AG04449 (cell line): ENCODE data around the gene APMAP.

Source experiments
- CTCF ChIA-PET: fragments of 350-600 bp; formaldehyde crosslinking; extraction: SDS; loops from one replicate; lab custom pipeline; 2021; ENCODE audit warnings: antibody characterized with exemption; lab: Yijun Ruan, JAX
- POLR2A ChIA-PET: fragments of 400-600, 350-600 bp; formaldehyde crosslinking; extraction: SDS; loops from one replicate; lab custom pipeline; 2020; ENCODE audit warnings: antibody characterized with exemption, inconsistent platforms; lab: Yijun Ruan, JAX
- DNase-seq: peaks from one replicate; pipeline ENCODE4 v3.0.0-alpha.2; 2010; ENCODE audit warnings: low read depth, low spot score
- H3K4me3 ChIP-seq: 2 replicates; pipeline ENCODE4 v1.5.1; 2011; ENCODE audit warnings: low read depth, mild to moderate bottlenecking, control low read depth, low read length
- CTCF ChIP-seq: IDR thresholded peaks from one replicate; pipeline ENCODE4 v1.5.1; 2011; ENCODE audit warnings: mild to moderate bottlenecking, moderate library complexity, low read length, control low read depth, inconsistent platforms; ENCODE audit not compliant: insufficient read depth; ENCODE audit errors: missing control alignments

APMAP gene

GRCh38 chr20:24959591-24960301 is 32.8 kb downstream of the APMAP start:
- CTCF ChIA-PET = no interaction called here
- DNase-seq = no peak
- H3K4me3 ChIP-seq = no peak overlapping the region
- POLR2A ChIA-PET = no interaction called here
- no peak for TF ChIP-seq CTCF

- no peak for DNase-seq
- POLR2A ChIA-PET = no interaction called here
- CTCF ChIA-PET = no interaction called here
- H3K4me3 ChIP-seq = no peak overlapping the region
- no peak for TF ChIP-seq CTCF
Observed at GRCh38 chr20:24958506-24959385, 33.8 kb downstream of the APMAP start.

- POLR2A ChIA-PET = no interaction called here
- DNase-seq = no peak
- TF ChIP-seq CTCF = no peak
- H3K4me3 ChIP-seq = no peak overlapping the region
- CTCF ChIA-PET = no interaction called here
Observed at GRCh38 chr20:24957326-24958016, 35.1 kb downstream of the APMAP start.

- CTCF ChIA-PET = no interaction called here
- no peak for DNase-seq
- no peak overlapping the region for H3K4me3 ChIP-seq
- no peak for TF ChIP-seq CTCF
- POLR2A ChIA-PET = no interaction called here
Observed at GRCh38 chr20:24956001-24956841, 36.3 kb downstream of the APMAP start.

- TF ChIP-seq CTCF = no peak
- ChIA-PET POLR2A (no interaction called here), CTCF (no interaction called here)
- no peak overlapping the region for H3K4me3 ChIP-seq
- DNase-seq = no peak
Observed at GRCh38 chr20:24955045-24955444, 37.5 kb downstream of the APMAP start.
